Hair follicular keratinocyte (primary cell): ENCODE data around the gene ACTRT2. TPM values are rescaled to one million over a fixed set of nuclear protein-coding genes. Genes with fewer than 3 reads are reported as not detected.

Experiments used
- total RNA-seq: library from RNA; depleted of rRNA; stranded (reverse); fragments of >200 nt; gene quantifications from 2 replicates; pipeline ENCODE4 v1.2.3, GENCODE V29; 2015

Gene ACTRT2
- not detected in 2 replicates for total RNA-seq

DNA sequence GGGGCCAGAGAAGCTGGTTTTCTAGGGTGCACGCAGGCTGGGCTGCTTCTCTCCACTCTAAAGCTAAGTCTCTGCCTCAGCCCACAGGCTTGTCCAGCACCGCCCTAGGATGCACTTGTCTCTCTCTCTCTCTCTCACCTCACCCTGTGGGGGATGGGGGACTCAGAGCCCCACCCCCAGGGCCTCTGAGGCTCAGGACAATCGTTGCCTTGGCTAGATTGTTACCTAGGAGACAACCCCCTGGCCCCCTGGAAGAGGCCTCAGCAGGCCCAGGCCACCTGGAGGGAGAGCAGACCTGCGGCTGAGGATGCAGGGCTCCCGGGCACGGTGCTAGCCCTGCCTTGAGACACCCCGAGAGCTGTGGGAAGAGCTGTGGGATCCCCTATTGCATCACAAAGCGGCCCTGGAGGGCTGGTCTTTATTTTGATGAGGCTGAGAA lies at the start of gene ACTRT2:
Gene ACTRT2 (plus strand): TSS at position 235 of the 439 bp plus-strand sequence. CDS start 220 bp downstream, outside the sequence.

DNA sequence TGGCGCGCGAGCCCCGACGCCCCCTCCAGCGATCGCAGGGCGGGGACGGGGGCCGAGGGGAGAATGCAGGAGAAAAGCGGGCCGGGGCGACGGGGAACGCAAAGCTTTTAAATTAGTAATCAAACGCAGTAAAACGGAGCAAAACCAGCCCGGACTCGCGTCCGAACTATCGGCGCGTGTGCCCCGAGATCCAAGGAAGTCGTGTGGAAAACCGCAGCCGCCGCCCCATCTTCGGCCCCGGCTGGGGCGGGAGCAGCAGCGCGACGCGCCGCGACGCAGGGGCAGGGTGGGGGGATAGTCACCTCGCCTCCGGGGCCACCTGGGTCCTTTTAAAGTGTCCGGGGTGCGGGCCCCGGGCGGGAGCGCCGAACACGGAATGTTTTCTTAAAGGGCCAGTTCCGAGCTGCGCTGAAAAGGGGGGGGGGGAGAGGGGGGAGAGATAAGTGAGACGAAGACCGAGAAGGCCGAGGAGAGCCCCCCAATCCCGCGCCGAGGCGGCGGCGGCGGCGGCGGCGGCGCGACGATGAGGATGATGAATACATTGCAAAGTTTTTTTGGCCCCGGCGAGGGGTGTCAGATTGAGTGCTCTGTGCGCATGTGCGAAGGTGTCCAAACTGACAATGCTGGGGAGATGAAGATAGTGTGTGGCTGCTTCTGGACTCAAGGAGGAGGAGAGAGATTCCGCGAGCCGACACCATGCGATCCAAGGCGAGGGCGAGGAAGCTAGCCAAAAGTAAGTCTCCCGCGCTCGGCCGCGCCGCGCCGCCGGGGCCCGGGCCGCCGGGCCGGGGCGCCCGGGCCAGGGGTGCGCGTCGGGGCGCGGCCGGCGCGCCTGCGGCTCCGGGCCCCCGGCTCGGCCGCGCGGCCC lies 47.5 kb downstream of the ACTRT2 start, which contains the start of gene PRDM16:
Gene PRDM16 (plus strand): TSS at position 640 of the 868 bp plus-strand sequence. CDS start 57 bp downstream, at position 697.

Other genes starting within 250 kb of the ACTRT2 start
- gene TTC34, start 219.8 kb upstream of the ACTRT2 start, total RNA-seq = under 0.01 and 0.16 TPM in 2 replicates
- not detected in 2 replicates for gene PRDM16, start 47.7 kb downstream of the ACTRT2 start, total RNA-seq